Inflammatory macrophage treated with lipopolysaccharide for 1 hour (primary cell): ENCODE results near the gene HERPUD1.
"Not testable (repeated sequence)": the region's sequence is repeated elsewhere in the genome, so short reads cannot be mapped to it uniquely, and the experiment has no call there.

Experiments used
- DNase-seq, 2 donors: peaks; one replicate each; pipeline ENCODE4 v3.0.0-alpha.2; 2020 to 2022

HERPUD1 gene

DNA sequence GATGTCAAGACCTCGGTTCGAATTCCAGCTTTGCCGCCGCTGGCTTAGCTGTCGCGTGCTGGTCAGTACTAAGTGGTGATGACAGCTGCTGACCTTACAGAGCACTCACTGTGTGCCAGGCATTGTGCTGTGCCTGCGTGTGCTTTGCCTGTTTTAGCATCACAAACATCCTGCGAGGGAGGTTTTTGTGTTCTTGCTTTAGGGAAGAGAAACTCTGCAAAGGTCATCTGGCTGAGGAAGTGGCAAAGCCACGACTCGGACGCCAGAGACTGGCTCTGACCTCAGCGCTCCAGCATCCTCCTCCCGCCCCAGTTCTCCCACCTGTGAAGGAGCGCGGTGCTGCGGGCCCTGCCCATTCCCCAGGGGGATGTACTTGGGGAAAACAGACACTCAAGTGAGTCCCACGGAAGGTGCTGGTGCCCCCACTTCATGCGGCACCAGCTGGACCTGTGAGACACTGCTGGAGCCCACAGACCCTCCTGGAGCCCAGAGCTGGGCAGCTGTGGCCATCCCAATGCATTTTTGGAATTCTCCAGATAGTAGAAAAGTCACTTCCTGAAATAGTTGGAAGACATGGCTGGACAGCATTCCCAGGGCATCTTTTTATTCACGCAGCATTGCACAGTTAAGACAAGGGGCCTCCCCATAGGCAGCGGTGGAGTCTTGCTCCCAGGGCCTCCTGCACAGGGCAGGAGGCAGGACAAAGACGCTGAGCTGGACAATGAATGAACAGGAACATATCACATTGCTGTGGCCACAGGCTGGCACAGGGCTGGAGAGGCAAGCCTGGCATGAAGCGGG is 20.0 kb upstream of the HERPUD1 start:
- peak; percentile 66 to 68 for DNase-seq

DNA sequence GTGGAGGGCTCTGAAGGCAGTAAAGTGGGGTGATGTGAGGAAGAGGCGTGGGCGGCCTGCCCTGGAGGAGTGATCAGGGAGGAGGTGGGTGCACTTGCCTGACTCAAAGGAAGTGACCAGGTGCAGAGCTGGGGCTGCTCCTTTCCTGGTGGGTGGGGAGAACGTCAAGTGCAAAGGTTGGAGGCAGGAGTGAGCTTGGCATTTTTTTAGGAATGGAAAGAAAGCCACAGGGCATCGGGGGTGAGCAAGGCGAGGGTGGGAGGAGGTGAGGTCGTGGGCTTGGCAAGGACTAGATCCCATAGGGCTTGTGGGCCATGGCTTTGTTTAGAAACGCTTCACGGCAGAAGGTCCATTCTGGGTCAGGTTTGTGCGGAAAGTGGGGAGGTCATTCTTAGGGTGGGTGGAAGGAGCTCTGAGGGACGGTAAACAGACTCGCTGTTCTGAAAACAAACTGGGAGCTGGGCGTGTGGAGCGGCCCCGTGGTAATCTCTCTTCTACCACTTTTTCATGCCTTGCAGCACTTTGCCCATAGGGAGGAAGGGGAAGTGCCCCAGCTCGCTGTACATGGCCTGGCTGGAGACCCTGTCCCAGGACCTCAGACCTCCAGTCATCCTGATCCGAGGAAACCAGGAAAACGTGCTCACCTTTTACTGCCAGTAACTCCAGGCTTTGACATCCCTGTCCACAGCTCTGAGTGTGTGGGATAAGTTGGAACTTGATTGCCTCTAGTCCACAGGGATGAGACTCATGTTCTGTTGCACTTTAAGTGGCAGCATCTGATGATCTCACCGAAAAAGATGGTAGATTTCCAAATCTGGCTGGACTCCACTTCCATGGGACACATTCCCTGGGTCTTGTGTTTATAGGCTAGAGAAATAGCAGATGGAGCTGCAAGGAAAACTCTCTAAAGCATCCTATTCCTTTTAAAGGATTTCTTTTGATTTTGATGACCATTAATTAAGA is 18.9 kb upstream of the HERPUD1 start:
- DNase-seq = no peak

- DNase-seq = no peak
Observed at GRCh38 chr16:56914896-56915295, 17.0 kb upstream of the HERPUD1 start.

- no peak for DNase-seq
Observed at GRCh38 chr16:56915336-56916119, 16.4 kb upstream of the HERPUD1 start.

DNA sequence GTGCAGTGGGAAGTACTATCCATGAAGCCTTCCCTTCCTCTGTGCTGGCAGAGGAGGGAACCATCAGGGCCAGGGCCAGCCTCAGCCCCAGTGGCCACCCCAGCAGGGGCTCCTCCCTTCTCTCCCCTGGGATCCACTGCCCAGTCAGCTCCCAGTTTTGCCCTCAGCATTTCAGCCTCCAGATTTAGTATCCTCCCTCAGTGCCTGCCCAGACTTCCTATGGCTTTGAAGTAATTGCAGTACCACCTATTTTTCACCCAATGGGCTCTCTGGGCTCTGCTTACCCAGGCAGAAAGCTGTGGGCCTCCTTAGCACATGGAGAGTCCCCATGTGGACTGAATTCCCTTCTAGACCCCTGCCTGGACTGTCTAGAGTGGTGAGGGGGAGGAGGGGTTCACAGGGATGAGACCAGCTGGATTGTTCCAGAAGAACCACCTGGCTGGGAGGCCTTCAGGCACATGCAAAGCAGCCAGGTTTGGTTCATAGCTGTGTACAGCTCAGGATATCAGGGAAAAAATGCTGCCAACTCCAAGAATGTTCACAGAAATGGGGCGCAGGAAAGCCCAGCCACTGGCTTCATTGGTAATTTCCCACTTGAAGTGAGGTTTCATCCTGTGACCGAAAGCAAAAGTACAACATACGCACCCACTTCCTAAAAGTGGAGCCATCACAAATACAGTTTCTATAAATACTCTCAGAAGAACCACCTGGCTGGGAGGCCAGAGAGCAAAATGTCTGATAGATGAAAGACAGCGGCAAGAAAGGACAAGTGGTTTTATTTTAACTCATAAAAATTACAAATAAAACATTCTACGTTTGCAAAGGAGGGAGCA is 15.2 kb upstream of the HERPUD1 start:
- peak; percentile 74 to 79 for DNase-seq

DNA sequence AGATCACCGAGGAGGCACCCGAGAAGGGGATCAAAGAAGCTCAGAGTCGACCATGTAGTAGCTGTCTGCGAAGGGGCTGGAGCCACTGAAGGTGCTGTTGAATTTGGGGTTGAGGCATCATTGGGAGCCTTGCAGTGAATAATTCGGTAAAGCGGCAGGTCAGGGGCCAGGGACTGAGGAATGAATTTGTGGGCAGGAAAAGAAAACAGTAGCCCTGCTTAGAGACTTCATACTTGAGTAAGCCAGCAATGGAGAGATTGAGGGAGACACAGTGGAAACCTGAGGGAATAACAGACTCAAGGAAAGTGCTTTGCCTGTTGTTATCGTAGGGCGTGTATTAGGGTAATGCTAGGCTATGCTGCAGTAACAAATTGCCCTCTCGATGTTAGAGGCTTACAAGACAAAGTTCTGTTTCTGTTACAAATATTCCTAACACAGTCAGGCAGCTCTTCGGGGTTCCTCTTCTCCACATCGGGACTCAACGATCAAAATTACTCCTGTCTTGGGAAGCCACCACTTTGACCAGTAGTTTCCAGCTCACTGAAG is 13.4 kb upstream of the HERPUD1 start:
- no peak for DNase-seq

DNA sequence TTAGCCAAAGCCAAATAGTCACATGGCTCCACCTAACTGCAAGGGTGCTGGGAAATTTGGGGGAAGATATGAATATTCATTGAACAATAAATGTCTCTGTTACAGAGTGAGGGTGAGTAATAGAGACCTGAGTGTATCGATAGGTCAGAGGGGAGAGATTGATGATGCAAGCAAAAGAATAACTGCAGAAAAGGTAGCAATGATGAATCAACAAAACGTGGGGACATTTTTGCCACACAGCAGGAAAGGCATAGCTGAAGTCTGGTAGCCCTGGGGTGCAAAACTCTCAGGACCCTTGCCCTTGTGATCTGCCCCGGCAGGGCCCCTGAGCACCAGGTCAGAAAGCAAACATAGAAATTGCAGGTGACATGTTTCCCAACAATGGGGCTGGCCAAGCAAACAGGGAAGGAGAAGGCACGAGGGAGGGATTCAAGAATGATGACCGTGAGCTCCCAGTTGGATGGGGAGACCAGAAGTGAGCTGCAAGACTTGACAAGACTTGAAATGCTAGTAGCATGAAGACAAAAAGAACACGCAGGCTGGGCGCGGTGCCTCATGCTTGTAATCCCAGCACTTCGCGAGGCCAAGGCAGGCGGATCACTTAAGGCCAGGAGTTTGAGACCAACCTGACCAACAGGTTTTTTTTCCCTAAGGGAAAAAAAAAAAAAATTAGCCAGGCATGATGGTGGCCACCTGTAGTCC is 12.7 kb upstream of the HERPUD1 start:
- DNase-seq = no peak

GRCh38 chr16:56921571-56921970 is 10.4 kb upstream of the HERPUD1 start:
- DNase-seq = no peak

GRCh38 chr16:56923481-56924091 is 8.4 kb upstream of the HERPUD1 start:
- DNase-seq = no peak

GRCh38 chr16:56927471-56927870 is 4.5 kb upstream of the HERPUD1 start:
- DNase-seq = no peak

GRCh38 chr16:56929639-56930038 is 2.3 kb upstream of the HERPUD1 start:
- no peak for DNase-seq

- no peak for DNase-seq
Observed at GRCh38 chr16:56930486-56931270, 1.3 kb upstream of the HERPUD1 start.

DNA sequence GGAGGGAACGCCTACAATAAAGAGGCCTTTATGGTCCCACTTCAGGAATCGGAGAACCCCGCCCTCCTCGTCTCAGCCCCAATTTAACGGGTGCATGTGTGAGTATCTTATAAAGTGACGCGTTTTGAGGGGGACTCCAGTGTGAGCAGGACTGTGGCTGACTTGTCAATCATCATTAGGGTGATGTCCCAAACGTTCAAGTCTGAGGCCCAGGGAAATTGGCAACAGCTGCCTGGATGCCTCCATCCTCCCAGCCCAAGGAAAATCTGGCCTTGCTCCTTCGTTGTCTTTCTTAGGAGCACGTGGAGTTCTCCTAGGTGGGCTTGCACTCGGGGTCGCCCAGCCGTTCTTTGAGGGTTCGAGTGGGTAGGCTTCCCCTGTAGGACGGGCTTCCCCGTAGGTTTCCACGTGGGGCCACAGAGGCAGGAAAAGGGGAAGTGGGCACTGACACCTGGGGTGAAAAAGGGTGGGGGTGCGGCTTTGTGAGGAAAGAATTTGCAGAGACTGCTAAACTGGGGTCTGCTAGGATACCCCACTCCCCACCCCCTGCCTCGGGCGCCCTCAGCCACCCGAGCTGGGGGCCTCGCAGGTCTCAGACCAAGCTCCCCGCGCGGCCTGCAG is 561 bp upstream of the HERPUD1 start:
- peak in 1 of 2 donors; percentile 31 for DNase-seq

GRCh38 chr16:56932721-56933619 is 1.0 kb downstream of the HERPUD1 start:
- DNase-seq = peak; percentile 82 to 91

- DNase-seq = no peak
Observed at GRCh38 chr16:56933828-56934598, 2.1 kb downstream of the HERPUD1 start.

DNA sequence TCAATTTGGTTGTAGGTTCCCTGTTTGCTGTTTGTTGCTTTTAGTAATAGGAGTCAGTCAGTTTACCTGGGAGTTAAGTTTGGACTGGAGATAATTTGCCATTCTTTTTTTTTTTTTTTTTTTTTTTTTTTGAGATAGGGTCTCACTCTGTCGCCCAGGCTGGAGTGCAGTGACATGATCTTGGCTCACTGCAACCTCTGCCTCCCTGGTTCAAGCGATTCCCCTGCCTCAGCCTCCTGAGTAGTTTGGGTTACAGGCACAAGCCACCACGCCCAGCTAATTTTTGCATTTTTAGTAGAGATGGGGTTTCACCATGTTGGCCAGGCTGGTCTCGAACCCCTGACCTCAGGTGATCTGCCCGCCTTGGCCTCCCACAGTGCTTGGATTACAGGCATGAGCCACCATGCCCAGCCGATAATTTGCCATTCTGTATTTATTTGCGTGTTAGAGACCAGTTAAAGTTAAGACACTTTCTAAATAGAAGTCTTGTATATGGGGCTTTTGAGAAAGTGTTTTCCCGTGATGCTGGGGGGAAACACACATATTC is 2.7 kb downstream of the HERPUD1 start:
- DNase-seq = not testable (repeated sequence)

- no peak for DNase-seq
Observed at GRCh38 chr16:56935201-56935600, 3.3 kb downstream of the HERPUD1 start.
